Measurements from ENCODE around the gene RGS7BP.
"Not testable (repeated sequence)": the region's sequence is repeated elsewhere in the genome, so short reads cannot be mapped to it uniquely, and the experiment has no call there.

Gene RGS7BP

DNA sequence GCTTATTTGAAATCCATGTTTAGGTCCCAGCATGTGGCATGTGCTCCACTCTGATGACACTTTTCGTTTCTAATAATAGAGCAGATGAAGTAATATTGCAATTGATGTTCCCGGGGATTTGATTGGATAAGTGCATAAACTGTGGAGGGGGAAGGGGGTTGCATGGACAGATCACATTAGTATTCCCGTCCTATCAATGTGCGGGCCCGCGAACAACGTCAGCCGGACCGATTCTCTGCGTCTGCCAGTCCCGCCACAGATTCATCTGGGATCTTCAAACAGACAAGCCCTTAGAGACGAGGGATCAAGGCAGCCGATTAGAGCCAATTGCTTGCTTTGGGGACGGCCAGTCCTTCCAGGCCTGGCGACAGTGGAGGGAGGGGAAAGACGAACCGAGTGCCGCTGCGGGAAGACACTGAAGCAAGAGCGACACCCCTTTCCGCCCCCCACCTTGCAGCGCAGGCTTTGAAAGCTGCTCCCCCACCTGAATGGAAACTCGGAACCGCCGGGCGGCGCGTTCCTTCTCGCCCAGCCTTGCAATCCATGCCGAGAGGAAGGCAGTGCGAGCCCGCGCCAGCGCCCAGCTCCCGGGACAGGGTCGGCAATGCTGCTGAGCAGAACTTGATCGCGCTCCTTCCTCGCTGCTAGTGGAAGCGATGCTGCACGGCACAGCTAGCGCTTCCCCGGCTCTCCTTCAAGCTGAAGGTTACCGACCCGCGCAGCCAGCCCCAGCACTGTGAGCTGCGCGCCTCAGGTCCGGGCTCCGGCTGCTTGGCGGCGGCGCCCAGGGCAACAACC, at the start of gene RGS7BP:
Gene RGS7BP, plus strand, starts transcription at position 247 of the 798 bp plus-strand sequence. CDS start 610 bp downstream, outside the sequence.
- peak; percentile 63 for DNase-seq

DNA sequence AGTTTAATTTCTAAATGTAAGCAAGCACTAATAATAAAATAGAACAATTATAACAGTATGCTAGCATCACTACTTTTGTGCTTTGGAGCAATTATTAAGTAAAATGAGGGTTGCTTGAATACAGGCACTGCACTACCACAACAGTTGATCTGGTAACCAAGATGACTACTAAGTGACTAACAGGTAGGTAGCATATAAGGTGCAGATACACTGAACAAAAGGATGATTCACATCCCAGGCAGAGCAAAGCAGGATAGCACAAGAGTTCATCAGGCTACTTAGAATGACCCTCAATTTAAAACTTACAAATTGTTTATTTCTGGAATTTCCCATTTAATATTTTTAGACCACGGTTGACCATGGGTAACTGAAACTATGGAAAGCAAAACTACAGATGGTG, 48.0 kb upstream of the RGS7BP start:
- no peak for DNase-seq

DNA sequence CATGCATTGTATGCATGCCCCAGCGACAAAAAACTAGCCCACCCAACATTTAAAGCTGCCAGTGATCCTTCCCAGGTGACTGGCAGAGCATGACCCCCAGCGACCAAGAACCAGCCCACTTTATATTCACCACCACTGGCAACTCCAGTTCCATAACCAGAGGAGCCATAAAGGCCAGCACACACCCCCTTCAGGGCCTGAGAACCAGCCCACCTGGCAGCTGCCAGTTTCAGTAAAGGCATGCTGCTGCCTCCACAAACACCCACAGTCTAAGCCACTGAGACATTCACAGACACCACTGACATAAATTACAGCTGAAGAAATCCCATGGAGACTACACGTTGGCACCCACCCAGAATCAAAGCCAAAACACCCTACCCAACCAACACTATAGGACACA, 46.9 kb upstream of the RGS7BP start:
- DNase-seq = no peak

DNA sequence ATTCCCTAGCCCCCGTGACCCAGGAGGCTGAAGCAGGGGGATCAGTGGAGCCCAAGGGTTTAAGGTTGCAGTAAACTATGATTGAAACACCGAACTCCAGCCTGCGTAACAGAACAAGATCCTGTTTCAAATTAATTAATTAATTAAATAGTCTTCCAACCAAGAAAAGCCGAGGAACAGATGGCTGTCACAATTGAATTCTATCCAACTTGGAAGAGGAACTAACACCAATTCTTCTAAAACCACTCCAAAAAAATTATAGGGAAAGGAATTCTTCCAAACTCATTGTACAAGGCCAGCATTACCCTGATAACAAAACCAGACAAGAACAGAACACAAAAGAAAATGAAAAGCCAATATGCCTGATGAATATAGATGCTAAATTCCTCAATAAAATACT, 43.4 kb upstream of the RGS7BP start:
- peak; percentile 58 for DNase-seq

DNA sequence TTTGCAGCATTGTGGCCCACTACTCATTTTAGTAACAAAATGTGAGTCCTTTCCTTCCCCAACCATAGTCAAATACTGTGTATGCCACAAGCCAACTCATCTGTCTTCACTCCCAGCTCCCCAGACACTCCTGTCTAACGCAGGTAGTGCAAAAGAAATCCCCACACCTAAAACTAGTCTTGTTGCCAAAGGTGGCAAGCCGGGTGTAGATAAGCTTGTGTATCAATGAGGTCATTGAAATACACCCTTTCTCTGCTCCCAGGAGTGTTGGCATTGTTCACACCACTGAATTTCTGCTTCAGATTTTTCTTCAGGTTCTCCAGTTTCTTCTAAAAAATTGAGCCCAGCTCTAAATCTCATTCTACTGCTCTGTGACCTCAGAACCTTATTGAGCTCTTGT, 19.7 kb upstream of the RGS7BP start:
- DNase-seq = no peak

DNA sequence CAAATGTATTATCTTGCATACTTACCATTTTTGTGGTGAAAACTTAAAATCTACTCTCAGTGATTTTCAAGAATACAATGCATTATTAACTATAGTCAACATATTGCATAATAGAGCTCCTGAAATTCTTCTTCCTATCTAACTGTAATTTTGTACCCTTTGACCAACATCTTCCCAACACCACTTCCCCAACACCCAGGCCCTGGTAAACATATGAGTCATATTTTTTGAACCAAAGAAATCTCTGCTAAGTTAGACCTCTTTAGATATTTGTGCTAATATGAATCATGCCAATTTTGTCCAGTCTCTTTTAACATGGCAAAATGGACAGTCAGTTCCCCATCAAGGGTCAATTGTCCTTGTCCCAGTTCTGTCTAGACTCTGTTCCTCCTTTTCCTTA, 18.5 kb upstream of the RGS7BP start:
- DNase-seq = no peak

DNA sequence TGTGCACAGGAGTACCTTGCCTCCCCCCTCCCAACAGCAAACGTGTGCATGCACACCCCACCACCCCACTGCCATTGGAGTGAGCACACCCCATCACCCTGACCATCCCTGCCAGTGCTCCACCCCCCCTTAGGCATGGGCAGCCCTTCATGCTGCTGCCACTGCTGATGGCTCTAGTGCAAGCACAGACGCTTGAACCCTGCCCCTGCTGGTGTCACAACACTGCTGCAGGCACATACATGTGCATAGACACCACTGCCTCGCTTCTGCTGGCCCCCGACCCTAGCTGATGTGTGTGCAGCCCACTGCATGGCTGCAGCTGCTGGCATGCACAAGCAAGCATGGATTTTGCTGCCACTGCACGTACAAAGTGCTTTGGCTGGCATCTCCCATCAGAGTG, 16.0 kb upstream of the RGS7BP start:
- DNase-seq = no peak

DNA sequence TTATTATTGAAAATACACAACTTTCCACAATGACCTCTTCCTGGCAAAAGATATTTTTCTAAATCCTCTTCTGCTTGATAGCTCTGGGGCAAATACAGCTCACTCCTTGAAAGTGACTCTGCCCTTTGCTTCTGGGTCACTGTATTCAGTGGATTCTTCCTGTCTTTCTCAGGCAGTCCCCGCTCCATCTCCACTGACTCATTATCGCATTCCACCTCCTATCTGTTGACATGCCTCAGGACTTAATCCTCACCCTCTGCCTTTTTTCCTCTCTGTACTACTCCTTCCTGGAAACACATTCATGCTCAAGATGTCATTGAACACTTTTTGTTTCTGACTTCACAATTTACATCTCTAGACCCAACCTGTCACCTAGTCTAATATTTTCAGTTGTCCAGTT, 8.4 kb upstream of the RGS7BP start:
- DNase-seq = no peak

DNA sequence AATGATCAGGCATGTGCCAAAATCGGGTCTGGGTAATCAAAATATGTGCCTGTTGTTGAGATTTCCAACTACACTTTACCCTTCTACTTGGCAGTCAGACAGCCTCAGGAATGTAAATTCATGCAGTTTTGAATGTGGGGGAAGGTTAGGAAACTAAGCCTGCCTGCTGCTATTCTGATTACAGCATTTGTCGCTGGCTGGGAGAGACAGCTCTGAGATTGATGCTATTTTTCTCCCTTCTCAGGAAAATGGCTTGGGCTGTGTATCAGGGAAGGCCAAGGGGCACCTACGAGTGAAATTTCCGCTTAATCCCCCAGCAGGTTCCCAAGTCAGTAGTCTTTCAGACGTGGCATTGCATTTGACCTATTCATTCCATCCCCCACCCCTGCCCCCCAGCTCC, 3.6 kb upstream of the RGS7BP start:
- DNase-seq = no peak

DNA sequence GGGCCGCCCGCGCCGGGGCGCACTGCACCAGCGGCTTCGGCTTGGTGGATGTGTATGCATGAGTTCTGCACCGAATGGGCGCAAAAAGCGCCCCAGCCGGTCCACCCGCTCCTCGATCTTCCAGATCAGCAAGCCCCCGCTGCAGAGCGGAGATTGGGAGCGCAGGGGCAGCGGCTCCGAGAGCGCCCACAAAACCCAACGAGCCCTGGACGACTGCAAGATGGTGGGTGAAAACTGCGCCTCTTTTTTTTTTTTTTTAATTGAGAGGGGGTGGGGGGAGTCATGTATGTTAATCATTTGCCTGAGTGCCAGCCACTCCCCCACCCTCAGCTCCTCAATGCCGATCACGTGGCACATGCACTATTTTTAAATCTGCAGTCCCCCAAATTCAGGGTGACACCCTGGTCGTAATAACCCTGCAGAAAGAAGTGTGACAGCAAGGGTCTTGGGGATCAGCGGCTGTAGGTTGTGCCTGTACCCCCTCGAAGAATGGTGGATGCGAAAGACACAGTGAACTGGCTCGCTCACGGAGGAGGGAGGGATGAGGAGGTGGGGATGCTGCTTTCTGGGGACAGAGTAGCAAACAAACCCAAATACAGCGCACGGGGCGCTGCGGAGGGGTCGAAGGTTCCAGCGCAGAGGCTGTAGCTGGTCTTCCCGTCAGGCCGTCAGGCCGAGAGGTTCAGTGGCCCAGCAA, 900 bp downstream of the RGS7BP start:
- DNase-seq = peak; percentile 27

DNA sequence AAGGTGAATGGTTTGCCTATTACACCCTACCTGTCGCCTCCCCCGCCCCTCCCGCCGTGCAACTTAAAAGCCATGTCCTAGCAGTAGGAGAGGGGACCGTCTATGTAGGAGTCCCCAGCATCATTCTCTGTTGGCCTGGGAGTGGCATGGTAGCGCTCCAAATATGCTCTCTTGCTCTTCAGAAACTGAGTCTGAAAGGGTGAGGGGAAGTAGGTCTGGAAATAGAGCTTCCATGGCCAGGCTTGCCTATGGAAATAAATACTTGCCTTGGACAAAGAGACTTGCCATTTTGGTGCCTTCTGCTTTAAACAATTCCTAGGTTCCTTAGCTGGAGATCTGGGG, 1.4 kb downstream of the RGS7BP start:
- DNase-seq = no peak

DNA sequence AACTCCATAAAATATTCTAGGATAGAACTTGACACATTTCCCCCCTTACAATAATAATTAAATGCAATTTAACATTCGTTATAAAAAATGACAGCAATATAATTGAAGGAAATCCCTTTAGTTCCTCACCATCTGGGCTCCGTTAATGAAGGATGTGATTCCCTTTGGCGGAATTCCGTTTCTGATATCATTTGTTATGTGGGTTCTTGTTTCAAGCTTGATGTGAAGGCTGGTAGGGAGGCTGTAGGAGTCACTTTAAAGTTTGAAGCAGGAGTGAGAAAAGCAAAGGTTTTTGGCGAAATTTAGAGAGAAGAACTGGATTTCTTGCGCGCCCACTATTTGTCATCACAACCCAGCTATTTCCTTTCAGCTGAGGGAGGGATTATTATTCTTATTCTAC, 4.0 kb downstream of the RGS7BP start:
- DNase-seq = no peak

DNA sequence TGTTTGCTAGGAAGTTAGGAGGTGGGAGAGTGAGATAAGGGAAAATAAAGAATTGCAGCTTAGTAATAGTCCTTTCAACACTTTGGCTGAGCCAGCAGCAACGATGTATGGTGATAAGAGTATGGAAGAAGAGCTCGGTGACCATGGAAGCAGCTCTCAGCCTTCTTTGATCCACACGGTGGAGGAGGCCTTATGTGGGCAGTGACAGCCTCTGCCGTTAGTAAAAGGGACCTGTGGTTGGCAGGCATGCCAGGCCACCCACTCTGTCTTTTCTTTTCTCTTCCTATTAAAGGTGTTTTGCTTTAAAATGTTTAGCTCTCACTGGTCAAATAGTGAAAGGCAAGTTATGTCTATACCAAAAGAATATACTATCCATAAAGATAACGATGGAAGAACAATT, 7.7 kb downstream of the RGS7BP start:
- DNase-seq = no peak

DNA sequence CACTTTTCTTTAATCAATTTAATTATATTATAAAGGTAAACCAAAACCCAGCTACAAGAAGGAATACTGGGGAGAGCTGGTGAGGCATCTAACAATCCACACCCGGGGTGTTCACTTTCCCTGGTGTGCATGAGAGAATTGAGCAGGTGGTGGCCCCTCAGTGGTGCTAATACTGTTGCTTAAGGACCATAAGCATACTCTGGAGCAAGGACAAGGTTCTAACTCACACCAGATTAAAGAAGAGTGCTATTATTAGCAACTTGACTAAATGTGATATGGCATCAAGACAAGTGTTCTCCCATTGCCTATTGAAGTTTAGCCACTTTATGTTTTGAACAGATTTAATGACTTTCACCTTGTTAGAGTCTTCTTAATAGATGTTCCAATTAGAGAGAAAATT, 8.8 kb downstream of the RGS7BP start:
- no peak for DNase-seq

DNA sequence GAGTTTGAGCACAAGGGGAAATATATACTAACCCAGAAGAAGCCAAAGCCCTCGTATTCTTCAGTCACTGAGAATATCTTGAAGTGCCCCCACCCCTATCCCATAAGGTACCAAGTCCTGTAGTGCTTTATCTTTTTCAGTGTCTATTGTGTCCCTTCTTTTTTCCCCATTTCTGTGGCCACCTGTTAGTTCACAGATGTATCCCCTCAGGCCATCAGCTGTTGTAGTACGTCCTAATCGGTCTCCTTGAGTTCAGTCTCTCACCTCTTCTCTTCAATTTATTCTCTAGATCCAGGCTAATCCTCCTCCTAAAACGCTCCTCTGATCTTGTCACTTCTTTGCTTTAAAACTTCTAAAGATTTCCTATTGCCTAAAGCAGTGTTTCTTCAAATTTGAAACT, 10.4 kb downstream of the RGS7BP start:
- no peak for DNase-seq

DNA sequence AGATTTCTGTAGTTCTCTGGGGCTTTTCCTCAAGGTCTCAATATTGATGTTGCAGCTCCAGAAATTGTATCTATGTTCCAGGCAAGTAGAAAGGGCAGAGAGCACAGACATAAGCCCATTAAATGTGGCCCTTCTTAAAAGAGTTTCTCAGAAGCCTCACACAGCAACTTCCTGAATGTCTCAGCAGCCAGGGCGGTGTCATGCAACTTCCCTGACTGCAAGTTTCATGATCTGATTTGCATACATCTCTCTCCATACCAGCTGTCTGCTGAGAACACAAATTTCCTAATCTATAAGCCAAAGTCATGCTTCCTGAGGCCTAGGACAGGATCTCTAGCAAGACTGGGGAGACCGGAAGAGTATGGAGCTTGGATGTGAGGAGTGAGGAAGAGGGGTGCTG, 13.0 kb downstream of the RGS7BP start:
- DNase-seq = no peak

DNA sequence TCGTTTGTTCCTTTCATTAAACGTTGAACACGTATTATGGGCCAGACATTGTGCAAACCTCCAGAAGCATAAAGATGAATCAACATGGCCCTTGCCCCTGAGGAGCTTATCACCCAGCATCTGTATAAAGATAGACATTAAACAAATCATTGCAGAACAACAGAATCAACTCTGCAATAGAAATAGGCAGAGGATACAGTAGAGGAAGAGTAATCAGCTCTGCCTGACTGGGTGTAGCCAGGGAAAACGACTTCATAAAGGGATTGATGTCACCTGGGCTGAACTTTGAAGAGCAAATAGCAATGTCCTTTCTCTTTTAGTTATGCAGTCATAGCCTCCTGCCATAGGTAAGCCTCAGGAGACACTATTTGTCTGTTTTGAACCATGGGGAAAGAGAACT, 13.4 kb downstream of the RGS7BP start:
- DNase-seq = no peak

DNA sequence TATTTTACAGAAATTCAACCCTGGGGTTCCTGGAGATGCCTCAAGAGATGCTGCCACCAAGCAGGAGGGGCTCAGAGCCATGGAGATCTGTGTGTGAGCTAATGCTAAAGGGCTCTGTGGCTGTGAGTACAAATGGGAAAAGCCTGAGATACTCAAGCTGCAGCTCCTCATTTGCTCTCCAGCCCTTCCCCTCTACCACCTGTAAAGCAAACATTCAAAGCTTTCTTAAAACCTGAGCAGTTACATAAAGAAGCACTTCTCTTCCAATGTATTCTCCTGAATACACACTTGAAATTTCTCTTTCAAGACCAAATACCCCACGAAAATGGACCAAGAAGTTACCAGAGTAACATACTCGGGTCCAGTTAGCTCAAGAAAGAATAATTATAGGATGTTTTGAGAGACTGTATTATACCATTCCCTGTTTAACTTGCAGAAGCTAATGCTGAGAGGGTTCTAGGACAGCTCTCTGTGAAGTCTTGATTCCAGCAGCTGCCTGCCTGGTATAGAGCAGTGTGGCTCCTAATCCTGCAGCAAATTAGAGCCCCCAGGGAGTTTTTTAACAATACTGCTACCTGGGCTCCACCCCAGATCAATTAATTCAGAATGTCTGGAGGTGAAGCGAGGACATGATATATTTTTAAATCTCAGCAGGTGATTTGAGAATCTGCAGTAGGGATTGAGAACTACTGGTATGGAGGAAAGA, 21.1 kb downstream of the RGS7BP start:
- no peak for DNase-seq

DNA sequence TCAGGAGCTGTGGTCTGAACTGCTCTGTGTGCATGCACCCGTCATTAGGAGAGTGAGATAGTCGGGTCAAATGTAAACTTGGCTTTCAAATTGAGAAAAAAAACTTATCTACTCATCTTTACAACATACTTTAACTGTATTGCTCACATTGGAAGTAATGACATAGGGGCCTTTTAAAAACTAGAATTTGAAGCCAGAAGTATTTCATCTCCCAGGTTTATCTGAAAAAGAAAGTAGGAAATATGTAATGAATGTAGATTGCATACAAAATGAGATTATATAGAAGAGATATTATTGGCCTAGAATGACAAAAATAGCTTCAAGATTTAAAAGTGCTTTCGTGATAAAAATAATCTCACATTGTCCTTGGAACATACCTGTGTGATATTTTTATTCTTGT, 24.3 kb downstream of the RGS7BP start:
- no peak for DNase-seq

DNA sequence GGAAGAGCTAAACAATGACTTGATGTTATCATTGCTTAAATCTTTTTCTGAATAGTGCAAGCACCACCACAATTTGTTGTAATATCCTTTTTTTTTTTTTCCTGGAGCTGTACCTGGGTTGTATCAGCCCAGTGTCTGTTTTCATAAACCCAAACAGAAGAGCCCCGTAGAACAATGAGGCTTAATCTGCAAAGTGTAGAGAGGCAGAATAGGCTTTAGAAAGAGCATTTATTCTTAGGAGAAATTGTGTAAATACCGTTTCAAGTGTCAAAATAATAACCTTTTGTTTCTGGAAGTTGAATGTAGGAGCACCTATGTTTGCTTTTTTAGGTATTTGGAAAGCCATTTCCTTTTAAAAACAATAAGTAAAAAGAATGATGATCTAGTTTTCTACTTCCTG, 26.4 kb downstream of the RGS7BP start:
- no peak for DNase-seq

DNA sequence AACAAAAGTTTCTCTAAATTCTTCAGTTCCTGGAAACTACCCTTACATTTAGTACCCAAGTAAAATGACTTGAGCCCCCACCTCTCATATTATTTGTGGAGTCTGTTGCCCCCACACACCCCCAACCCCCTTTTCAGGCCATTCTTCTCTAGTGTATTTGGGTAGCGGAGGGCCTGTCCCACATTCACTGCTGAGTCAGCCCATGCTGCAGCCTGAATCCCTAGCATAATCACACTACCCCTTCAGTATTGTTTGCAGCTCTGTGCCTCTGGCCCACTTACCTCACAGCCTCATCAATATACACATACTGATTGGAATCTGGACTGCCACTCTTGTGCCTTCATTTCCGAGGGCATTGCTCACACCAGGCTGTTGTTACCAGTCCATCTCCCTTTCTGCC, 26.8 kb downstream of the RGS7BP start:
- no peak for DNase-seq

DNA sequence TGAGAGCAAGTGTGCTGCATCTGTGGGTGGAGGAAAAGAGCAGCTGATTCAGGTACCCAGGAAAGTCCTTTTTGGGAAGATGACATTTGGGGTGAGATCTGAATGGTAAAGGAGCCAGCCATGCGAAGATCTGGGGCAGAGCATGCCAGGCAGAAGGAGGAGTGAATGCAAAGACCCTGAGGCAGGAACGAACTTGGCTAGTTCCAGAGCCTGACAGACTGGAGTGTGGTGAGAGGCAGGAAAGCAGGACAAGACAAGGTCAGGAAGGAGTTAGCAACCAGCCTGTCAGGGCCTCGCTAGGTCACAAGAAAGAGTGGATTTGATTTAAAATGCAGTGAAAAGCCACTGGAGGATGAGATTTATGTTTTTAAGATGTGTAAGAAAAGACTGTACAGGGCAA, 28.2 kb downstream of the RGS7BP start:
- no peak for DNase-seq

DNA sequence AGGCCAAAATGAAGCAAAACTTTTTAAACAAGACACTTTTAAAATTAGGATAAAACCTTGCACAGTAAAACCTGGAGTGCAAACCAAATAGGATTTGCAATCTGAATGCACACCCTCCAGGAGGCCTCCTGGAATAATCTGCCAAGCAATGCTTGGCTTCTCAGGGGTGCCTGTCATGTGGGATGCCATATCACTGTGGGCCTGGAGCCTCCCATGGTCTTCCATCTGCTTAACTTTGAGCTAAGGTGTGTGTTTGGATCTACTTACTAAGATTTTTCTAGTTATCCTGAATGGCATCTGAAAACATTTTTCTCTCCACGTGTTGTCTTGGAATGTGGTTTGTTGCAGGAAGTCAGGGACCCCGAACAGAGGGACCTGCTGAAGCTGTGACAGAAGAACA, 52.1 kb downstream of the RGS7BP start:
- DNase-seq = no peak

DNA sequence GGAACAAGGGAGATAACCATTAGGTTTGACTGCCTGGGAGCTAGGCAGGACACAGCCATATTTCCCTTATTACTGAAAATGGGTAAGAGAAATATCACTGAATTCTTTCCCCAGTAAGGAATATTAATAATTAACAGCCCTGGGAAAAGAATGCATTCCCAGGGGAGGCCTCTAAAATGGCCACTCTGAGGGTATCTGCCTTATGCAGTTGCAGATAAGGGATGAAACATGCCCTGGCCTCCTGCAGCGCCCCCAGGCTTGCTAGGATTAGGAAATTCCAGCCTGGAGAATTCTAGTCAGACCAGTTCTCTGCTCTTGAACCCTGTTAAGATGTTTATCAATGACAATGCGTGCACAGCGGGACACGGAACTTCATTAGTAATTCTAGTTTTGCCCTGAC, 52.8 kb downstream of the RGS7BP start:
- DNase-seq = not testable (repeated sequence)

All from NCI-H2171 treated with DMSO at 0.1 percent for 48 hours (cell line).